ENCODE results near the gene TMEM132D. TPM values are rescaled to one million over a fixed set of nuclear protein-coding genes. Genes with fewer than 3 reads are reported as not detected.

The TMEM132D gene
- total RNA-seq, 4 donors from 2014 or later: not detected

DNA sequence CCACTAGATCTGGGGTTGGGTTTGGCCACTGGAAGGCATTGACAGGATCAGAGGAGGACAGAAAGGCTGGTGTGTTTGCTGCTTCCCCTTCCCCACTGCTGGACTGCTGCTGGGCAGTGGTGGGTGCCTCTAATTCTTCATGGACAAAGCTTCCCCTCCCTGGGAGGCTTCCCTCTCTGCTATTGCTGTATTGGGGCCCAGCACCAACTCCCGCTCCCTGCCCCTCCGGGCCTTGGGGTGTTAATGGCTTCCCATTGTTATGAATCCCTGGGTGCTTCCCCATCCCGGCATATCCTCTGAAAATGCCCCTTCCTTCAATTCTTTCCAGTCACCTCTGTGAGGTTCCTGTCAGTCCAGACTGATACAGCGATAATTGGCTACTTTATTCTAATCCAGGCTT is 740.4 kb downstream of the TMEM132D start:
- TF ChIP-seq, protein P1, sequence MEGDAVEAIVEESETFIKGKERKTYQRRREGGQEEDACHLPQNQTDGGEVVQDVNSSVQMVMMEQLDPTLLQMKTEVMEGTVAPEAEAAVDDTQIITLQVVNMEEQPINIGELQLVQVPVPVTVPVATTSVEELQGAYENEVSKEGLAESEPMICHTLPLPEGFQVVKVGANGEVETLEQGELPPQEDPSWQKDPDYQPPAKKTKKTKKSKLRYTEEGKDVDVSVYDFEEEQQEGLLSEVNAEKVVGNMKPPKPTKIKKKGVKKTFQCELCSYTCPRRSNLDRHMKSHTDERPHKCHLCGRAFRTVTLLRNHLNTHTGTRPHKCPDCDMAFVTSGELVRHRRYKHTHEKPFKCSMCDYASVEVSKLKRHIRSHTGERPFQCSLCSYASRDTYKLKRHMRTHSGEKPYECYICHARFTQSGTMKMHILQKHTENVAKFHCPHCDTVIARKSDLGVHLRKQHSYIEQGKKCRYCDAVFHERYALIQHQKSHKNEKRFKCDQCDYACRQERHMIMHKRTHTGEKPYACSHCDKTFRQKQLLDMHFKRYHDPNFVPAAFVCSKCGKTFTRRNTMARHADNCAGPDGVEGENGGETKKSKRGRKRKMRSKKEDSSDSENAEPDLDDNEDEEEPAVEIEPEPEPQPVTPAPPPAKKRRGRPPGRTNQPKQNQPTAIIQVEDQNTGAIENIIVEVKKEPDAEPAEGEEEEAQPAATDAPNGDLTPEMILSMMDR (IDR thresholded peaks at IDR 0.05; ENCODE audit: low read depth): no peak

DNA sequence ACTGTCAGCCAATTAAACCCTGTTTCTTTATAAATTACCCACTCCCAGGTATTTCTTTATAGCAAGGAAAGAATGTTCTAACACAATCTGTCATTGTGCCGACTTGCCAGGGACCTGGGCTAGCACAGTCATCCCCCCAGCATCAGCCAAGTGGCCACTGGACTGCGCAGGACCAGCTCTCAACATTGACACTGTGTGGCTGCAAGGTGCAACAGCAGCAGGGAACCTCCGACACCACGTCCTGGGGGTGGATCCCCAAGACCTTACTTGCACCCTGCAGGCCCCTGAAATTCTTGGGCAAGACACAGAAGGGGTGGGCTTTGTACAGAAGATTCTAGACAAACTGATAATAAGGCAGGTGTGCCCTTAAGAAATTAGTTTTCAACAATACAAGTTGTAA is 741.0 kb downstream of the TMEM132D start:
- TF ChIP-seq, protein P1 (IDR thresholded peaks at IDR 0.05; ENCODE audit: low read depth): no peak

- TF ChIP-seq, protein P1 (IDR thresholded peaks at IDR 0.05; ENCODE audit: low read depth): no peak
Measured at GRCh38 chr12:129161511-129161910, 742.3 kb downstream of the TMEM132D start.

DNA sequence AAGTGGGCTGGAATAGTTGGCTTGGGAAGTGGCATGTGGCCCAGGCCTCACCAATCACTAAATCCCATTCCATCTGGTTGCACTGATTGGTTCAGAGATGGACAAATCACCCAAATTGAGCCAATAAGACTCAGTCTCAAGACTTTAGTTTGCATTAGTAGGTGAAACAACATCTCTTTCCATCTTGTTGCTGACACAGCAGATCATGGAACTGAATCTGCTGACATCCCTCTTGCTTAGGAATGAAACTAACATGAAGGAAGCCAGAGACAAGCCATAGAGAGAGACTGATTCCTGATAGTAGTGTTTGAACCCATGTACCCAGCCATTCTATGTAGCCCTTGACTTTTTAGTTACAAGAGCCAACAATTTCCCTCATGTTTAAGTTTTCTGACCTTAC is 743.5 kb downstream of the TMEM132D start:
- TF ChIP-seq, protein P1 (IDR thresholded peaks at IDR 0.05; ENCODE audit: low read depth): no peak

DNA sequence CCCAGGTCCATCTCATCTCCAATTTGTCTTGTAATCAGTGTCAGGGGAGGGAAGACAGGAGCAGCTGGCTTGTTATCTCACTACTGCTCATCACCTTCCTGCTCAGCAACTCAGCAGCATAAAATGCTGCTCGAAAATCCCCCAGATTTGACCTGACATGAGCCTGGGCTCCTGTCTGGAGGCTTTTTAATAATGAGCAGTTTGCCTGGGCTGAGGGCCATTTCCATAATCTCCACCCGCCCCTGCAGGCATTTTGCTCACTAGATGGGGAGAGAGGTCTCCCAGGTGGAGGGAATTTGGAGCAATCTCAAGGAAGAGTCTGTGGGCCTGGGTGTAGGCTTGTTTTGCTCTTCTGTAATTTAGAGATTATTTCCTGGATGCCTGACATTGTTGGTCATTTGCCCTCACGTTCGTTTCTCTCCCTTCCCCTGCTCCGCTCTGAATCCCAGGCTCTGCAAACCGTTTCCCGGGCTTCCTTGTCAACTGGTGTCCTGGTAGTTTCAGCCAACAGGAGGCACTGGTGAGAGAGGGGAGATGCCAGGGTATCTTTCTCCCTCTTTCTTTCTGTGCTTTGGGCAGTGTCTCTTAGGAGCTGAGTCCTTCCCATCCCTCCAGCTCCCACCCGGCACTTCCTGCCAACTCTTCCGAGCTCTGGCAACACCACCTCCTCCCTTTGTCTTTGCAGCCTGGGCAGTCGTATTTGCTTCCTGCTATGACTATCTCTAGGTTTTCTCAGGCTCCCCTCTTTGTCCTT is 751.3 kb downstream of the TMEM132D start:
- TF ChIP-seq, protein P1 (IDR thresholded peaks at IDR 0.05; ENCODE audit: low read depth): no peak

DNA sequence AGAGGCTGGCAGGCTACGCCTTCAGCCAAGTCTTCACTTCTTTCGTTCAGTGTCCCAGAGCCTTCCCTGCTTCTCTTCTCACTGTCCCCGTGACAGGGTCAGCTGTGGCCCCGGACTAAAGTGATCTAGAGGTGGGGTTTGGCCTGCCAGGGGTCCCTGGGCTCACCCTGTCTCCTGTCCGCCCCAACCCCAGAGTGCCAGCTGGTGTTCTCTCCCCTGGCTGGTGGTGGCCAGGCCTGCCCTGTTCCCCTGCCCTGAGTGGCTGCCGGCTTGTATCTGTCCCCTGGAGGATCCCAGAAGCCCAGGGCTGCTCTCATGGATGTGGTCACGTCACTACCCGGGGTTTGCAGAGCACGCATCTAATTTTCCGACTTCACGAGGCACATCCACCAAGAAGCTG is 753.1 kb downstream of the TMEM132D start:
- TF ChIP-seq, protein P1 (IDR thresholded peaks at IDR 0.05; ENCODE audit: low read depth): no peak

GRCh38 chr12:129145381-129145780 is 758.4 kb downstream of the TMEM132D start:
- TF ChIP-seq, protein P1 (IDR thresholded peaks at IDR 0.05; ENCODE audit: low read depth): no peak
